Measurements from ENCODE around the gene INPP5A.

DNA sequence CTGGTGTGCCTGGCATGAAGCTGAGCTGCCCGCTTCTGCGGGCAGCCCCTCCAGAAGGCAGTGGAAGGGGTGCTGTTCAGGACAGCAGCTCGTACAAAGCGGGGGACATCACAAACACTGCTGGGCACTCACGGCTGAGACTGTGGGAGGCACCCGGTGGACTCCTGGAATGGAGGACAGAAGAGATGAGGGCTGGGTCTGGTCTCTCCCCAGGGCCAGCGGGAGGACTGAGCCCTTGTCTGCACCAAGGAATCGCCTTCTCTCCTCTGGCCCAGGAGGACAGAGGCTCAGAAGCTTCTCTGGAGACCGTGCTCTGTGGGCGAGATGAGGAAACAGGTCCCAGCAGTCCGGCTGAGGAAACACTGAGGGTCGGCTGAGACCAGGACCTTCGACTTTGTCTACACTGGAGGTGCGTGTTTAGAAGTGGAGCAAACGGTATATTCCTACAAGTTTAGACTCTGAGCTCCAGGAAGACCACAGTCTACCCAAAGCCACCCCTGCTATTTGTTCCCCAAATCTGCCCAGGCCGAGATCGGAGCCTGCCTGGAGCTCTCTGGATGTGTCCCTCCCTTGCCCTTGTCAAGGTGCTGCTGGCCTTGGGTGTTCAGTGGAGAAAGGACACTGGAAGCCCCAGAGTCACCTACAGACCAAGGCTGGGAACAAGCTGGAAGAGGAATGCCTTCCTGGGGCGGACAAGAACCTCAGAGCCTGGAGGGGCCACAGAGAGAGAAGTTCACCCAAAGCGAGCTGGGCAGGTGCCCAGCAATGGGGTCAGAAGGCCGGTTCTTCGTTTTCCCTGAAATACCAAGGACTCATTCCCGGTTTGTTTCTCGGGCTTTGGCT is 12.9 kb upstream of the INPP5A start:
- TF ChIP-seq, protein P1, sequence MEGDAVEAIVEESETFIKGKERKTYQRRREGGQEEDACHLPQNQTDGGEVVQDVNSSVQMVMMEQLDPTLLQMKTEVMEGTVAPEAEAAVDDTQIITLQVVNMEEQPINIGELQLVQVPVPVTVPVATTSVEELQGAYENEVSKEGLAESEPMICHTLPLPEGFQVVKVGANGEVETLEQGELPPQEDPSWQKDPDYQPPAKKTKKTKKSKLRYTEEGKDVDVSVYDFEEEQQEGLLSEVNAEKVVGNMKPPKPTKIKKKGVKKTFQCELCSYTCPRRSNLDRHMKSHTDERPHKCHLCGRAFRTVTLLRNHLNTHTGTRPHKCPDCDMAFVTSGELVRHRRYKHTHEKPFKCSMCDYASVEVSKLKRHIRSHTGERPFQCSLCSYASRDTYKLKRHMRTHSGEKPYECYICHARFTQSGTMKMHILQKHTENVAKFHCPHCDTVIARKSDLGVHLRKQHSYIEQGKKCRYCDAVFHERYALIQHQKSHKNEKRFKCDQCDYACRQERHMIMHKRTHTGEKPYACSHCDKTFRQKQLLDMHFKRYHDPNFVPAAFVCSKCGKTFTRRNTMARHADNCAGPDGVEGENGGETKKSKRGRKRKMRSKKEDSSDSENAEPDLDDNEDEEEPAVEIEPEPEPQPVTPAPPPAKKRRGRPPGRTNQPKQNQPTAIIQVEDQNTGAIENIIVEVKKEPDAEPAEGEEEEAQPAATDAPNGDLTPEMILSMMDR (IDR thresholded peaks at IDR 0.05), result no peak
- no peak for TF ChIP-seq POLR2A (IDR thresholded peaks at IDR 0.05)
- TF ChIP-seq POLR2AphosphoS5 (IDR thresholded peaks at IDR 0.05), result no peak
